ENCODE results near the gene ING3. TPM values are rescaled to one million over a fixed set of nuclear protein-coding genes. Genes with fewer than 3 reads are reported as not detected.

ING3 gene
- total and polyA plus RNA-seq, 2 of the 8 experiments (the other 6 are each of a cell fraction or from before 2014, with no cell fraction given) = 6.0 to 17.7 TPM

GRCh38 chr7:120926943-120927346 lies 23.6 kb upstream of the ING3 start:
- Histone ChIP-seq H3K23ac (ENCODE audit: insufficient read length) (no peak overlapping the region), H3K9me3 (ENCODE audit: insufficient read depth in 2 of 2, low read depth in 1 of 2, low read length in 1 of 2) (no peaks in the 10 kb centered on the region), H3K14ac (ENCODE audit: insufficient read length) (no peak overlapping the region), H3K27me3 (replicated peaks in 1 of 4; ENCODE audit: control insufficient read depth in 3 of 4, extremely low read depth in 1 of 4, insufficient read depth in 3 of 4, low read length in 3 of 4) (no peaks in the 10 kb centered on the region), H4K20me1 (replicated peaks in 1 of 2; ENCODE audit: control insufficient read depth in 1 of 2, insufficient read depth in 2 of 2, low read length in 2 of 2) (no peaks in the 10 kb centered on the region), H3K36me3 (ENCODE audit: control insufficient read depth in 2 of 4, insufficient read depth in 4 of 4, low read length in 3 of 4) (no peaks in the 10 kb centered on the region), H2BK12ac (ENCODE audit: low read depth, low read length) (0 out of 2 replicates have a peak overlapping the region, but pooled peaks have one; percentile 7), H4K5ac (ENCODE audit: insufficient read length, low read depth, low read length) (no peak overlapping the region), H3K27ac (ENCODE audit: low read depth, low read length) (no peak overlapping the region), H2BK120ac (replicated peaks; ENCODE audit: low read depth, low read length) (peak overlapping the region; percentile 50), H3K18ac (ENCODE audit: extremely low read depth, low read length) (no peak overlapping the region), H2BK15ac (ENCODE audit: low read length) (no peak overlapping the region), H2AK5ac (ENCODE audit: low read depth, low read length) (no peak overlapping the region), H3K56ac (replicated peaks; ENCODE audit: insufficient read length, low read depth, low read length) (no peak overlapping the region), H3K79me2 (ENCODE audit: control insufficient read depth in 1 of 2, insufficient read depth in 2 of 2, low read length in 2 of 2) (no peaks in the 10 kb centered on the region), H2AFZ (ENCODE audit: low read length) (peak overlapping the region; percentile 67; the same call in 1 of the 2 replicates), H3K79me1 (ENCODE audit: low read depth, low read length) (no peaks in the 10 kb centered on the region), H4K8ac (ENCODE audit: extremely low read depth, insufficient read depth, low read length) (no peak overlapping the region), H3K4ac (replicated peaks; ENCODE audit: insufficient read length, low read depth, low read length) (no peak overlapping the region), H4K91ac (replicated peaks; ENCODE audit: insufficient read length, low read length) (peak overlapping the region; percentile 34), H2BK5ac (ENCODE audit: low read depth, low read length) (peak overlapping the region; percentile 15; the same call in 1 of the 2 replicates), H3K9ac (replicated peaks in 1 of 4; ENCODE audit: extremely low read depth in 1 of 4, low read depth in 3 of 4, low read length in 3 of 4) (no peak overlapping the region), H2BK20ac (ENCODE audit: low read length) (0 out of 2 replicates have a peak overlapping the region, but pooled peaks have one; percentile 87), H3K4me3 (ENCODE audit: extremely low read depth in 1 of 4, insufficient read depth in 2 of 4, low read depth in 3 of 4, low read length in 4 of 4) (no peak overlapping the region; a peak in 1 of 8 replicates), H3K4me2 (ENCODE audit: insufficient read depth in 1 of 2, low read depth in 2 of 2, low read length in 2 of 2) (no peak overlapping the region; a peak in 1 of 4 replicates), H3K4me1 (replicated peaks in 1 of 4; ENCODE audit: control insufficient read depth in 3 of 4, insufficient read depth in 4 of 4, low read length in 3 of 4) (peaks cover 0 to 6% (median 1%) of the 10 kb centered on the region in 4 experiments; a peak in 3 of 7 replicates), H3K23me2 (ENCODE audit: low read depth, low read length) (no peaks in the 10 kb centered on the region)
- peak; percentile 45 for FAIRE-seq
- 54% methylated on average over 2 of the region's 2 CpGs; no CpG with 5 or more reads in 1 of the 2 experiments for WGBS, 2 experiments (ENCODE audit: extremely low coverage in 1 of 2, insufficient coverage in 1 of 2, insufficient read length in 1 of 2, insufficient replicate concordance in 2 of 2, low coverage in 1 of 2, low lambda C conversion rate in 2 of 2, missing lambda C conversion rate in 1 of 2)
- ChIA-PET POLR2A (ENCODE audit: partially characterized antibody) (interaction anchor here (0.9 to 1.1 kb wide), 2 partner anchors 10 to 23 kb away, joined by 3 read pairs; partner anchors contain the start of gene ING3), CTCF (ENCODE audit: partially characterized antibody) (no interaction called here)
- DNase-seq (ENCODE audit: low read depth in 1 of 2, low spot score in 2 of 2) = no peak
- TF ChIP-seq NANOG (IDR thresholded peaks at IDR 0.05; ENCODE audit: insufficient read depth, low read depth, low read length, poor library complexity, severe bottlenecking) (peak; percentile 17), CTCF (IDR thresholded peaks at IDR 0.05; ENCODE audit: control extremely low read depth in 1 of 3, insufficient read depth in 1 of 3, low read depth in 1 of 3, low read length in 3 of 3) (no peak), YY1 (IDR thresholded peaks at IDR 0.05; ENCODE audit: low read depth, low read length) (no peak), TEAD4 (IDR thresholded peaks at IDR 0.05; ENCODE audit: low read depth, low read length) (peak; percentile 71; the same call in 1 of the 2 replicates), JUN (IDR thresholded peaks at IDR 0.05; ENCODE audit: low read depth, low read length) (no peak), SUZ12 (IDR thresholded peaks at IDR 0.05; ENCODE audit: low read length) (no peak), SIRT6 (IDR thresholded peaks at IDR 0.05; ENCODE audit: low read length) (no peak), CEBPB (IDR thresholded peaks at IDR 0.05; ENCODE audit: low read depth, low read length) (peak; percentile 66)
